Left kidney (tissue), 2 donors: ENCODE data around the gene FAM118B. TPM values are rescaled to one million over a fixed set of nuclear protein-coding genes. Genes with fewer than 3 reads are reported as not detected.

Experiments
- DNase-seq: peaks from one replicate; pipeline ENCODE4 v3.0.0-alpha.2; 2013
- polyA plus RNA-seq: library from polyadenylated mRNA; unstranded; fragments of 120-200 nt; gene quantifications from one replicate; pipeline ENCODE4 v1.2.1, GENCODE V29; 2013; ENCODE audit not compliant: insufficient read length

Gene FAM118B
- polyA plus RNA-seq, 1 donor = 32.5 TPM

DNA sequence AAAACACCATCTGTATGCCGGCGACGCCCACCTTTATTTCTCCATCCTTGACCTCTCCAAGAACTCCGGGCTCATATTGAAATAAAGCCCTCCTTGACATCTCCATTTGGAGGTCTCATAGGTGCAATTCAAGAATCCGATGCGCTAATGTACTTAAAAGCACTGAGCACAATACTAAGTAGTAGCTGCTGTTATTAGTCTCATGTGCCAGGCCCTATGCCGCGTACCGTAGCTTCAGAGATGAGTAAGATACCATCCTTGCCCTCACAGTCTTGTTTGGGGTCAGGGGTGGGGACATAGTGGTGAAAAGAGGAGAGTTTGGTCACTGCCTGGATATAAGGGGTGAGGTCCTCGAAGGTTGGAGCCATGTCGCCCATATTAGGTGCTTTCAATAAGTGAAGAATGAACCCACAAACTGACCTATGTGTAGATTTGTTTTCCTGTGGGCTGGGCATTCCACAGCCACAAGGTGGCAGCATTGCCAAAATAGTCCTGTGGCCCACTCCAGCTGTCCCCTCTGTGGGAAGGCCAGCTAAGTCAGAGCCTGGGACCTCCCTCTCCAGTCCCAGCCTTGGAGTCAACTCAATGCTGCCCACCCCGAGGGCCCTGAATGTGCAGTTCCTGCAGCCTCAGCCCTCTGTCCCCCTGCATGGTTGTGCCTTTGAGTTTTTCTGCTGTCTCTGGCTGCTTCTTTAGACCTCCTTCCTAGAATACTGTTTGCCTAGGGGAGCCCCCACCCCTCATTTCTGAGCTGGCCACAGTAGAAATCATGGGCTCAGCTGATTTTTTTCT, 98.8 kb downstream of the FAM118B start:
- DNase-seq = peak; percentile 75

DNA sequence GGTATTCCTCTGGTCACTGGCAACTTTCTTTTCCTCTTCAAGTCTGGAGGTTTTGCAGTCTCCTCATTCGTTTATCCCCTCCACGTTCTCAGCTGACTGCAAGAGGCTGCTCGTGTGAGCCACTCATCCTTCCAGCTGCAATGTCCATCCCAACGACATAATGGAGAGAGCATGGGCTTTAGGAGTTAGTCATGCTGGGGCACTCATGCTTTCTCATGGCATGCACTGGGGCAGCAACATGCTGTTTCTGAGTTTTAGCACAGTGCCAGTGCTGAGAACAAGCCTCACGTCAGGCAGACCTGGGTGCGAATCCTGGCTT, 99.4 kb downstream of the FAM118B start:
- no peak for DNase-seq

DNA sequence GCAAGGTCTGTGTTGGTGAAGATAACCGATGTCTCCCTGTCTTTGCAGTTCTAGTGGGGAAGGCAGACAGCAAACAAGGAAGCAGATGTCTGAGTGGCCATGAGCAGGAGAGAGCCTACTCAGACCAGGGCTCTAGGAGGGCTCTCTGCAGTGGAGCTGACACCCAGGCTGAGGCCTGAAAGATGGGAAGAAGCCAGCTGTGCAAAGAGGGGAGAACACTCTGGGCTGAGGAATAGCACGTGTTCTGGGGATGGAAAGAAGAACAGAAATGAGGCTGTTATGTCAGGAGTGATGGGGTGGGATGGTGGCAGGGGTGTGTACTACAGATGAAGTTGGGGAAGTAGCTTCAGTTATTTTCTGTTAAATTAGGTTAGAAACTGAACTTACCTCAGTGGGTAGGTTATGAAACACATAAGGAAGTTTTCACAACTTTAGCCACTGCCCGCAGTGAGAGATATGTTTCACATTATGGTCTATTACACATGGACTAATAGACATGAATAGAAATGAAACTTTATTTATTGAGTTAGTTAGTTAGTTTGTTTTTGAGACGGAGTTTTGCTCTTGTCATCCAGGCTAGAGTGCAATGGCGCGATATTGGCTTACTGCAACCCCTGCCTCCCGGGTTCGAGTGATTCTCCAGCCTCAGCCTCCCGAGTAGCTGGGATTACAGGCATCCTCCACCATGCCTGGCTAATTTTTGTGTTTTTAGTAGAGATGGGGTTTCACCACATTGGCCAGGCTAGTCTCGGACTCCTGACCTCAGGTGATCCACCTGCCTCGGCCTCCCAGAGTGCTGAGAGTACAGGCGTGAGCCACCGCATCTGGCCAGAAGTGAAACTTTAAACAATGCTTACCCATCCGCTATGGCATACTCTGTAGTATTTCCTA, 100.1 kb downstream of the FAM118B start:
- no peak for DNase-seq

Other genes starting within 250 kb of the FAM118B start
- 30.9 TPM for gene CDON, start 148.9 kb upstream of the FAM118B start, polyA plus RNA-seq
- gene RPUSD4, start 132 bp upstream of the FAM118B start, polyA plus RNA-seq = 43.7 TPM
- 86.6 TPM for gene SRPRA, start 57.1 kb downstream of the FAM118B start, polyA plus RNA-seq
- gene FOXRED1, start 57.4 kb downstream of the FAM118B start, polyA plus RNA-seq = 58.4 TPM
- 15.5 TPM for gene TIRAP, start 71.3 kb downstream of the FAM118B start, polyA plus RNA-seq
- gene DCPS, start 92.3 kb downstream of the FAM118B start, polyA plus RNA-seq = 14.6 TPM
- gene ST3GAL4, start 143.9 kb downstream of the FAM118B start, polyA plus RNA-seq = 15.3 TPM